IMR-90 (cell line): ENCODE measurements around the gene EFS. TPM values are rescaled to one million over a fixed set of nuclear protein-coding genes. Genes with fewer than 3 reads are reported as not detected.

Experiments
- ATAC-seq: fragments of 200-7000 bp; cut with Tn5 transposase; 2 replicates; pipeline ENCODE4 v1.9.1; 2020; ENCODE audit warnings: low read depth, mild to moderate bottlenecking, moderate library complexity
- BruUV-seq: library from RNA; stranded (reverse); fragments of 400-500 nt; replicated peaks from 2 replicates; lab custom pipeline; 2021; lab: Mats Ljungman, UMichigan
- CTCF ChIA-PET: fragments of 300-600 bp; formaldehyde crosslinking; extraction: SDS; loops from one replicate; lab custom pipeline; 2021; ENCODE audit warnings: antibody characterized with exemption; lab: Yijun Ruan, JAX
- POLR2A ChIA-PET: fragments of 300-600 bp; sonication (Branson Sonifier 250); formaldehyde crosslinking; loops from one replicate; lab custom pipeline; 2022; ENCODE audit warnings: antibody characterized with exemption; ENCODE audit not compliant: unreplicated experiment; lab: Charles Lee
- DNase-seq: peaks from one replicate; pipeline ENCODE4 v3.0.0; 2013
- H2AFZ ChIP-seq: replicated peaks from 2 replicates; pipeline ENCODE3; 2013; ENCODE audit warnings: low read length, mild to moderate bottlenecking; ENCODE audit not compliant: poor library complexity
- H2AK5ac ChIP-seq: 2 replicates; pipeline ENCODE4 v1.6.1; 2013; ENCODE audit warnings: low read depth, low read length, inconsistent platforms
- H2AK9ac ChIP-seq: replicated peaks from 2 replicates; pipeline ENCODE3; 2013; ENCODE audit warnings: mild to moderate bottlenecking, low read depth, low read length, moderate library complexity; ENCODE audit not compliant: poor library complexity
- H2BK120ac ChIP-seq: 2 replicates; pipeline ENCODE4 v1.6.1; 2013; ENCODE audit warnings: low read depth, low read length, inconsistent platforms
- H2BK15ac ChIP-seq: 3 replicates; pipeline ENCODE4 v1.6.1; 2013; ENCODE audit warnings: low read depth, low read length, inconsistent platforms
- H2BK20ac ChIP-seq: 2 replicates; pipeline ENCODE4 v1.6.1; 2013; ENCODE audit warnings: low read depth, mild to moderate bottlenecking, inconsistent platforms, low read length, moderate library complexity
- H2BK5ac ChIP-seq: 2 replicates; pipeline ENCODE4 v1.6.1; 2013; ENCODE audit warnings: mild to moderate bottlenecking, low read depth, low read length, inconsistent platforms; ENCODE audit not compliant: poor library complexity, severe bottlenecking
- H3K14ac ChIP-seq: replicated peaks from 2 replicates; pipeline ENCODE4 v1.6.1; 2013; ENCODE audit warnings: low read depth, low read length, inconsistent platforms
- H3K18ac ChIP-seq: 2 replicates; pipeline ENCODE4 v1.6.1; 2013; ENCODE audit warnings: low read depth, low read length, control low read depth
- H3K23ac ChIP-seq: 2 replicates; pipeline ENCODE4 v1.6.1; 2013; ENCODE audit warnings: low read depth, low read length, inconsistent platforms
- H3K27ac ChIP-seq: 2 replicates; pipeline ENCODE4 v1.5.1; 2013; ENCODE audit warnings: mild to moderate bottlenecking, control low read depth, low read length; ENCODE audit not compliant: insufficient read depth
- H3K27me3 ChIP-seq: 2 replicates; pipeline ENCODE4 v1.6.1; 2013; ENCODE audit warnings: low read length; ENCODE audit not compliant: control insufficient read depth, insufficient read depth
- H3K36me3 ChIP-seq: 2 replicates; pipeline ENCODE4 v1.6.1; 2013; ENCODE audit warnings: low read length, mixed read lengths; ENCODE audit not compliant: control insufficient read depth, insufficient read depth
- H3K4ac ChIP-seq: 2 replicates; pipeline ENCODE4 v1.6.1; 2013; ENCODE audit warnings: low read depth, low read length, inconsistent platforms
- H3K4me1 ChIP-seq: 2 replicates; pipeline ENCODE4 v1.6.1; 2013; ENCODE audit warnings: low read length, mixed read lengths; ENCODE audit not compliant: control insufficient read depth, insufficient read depth
- H3K4me2 ChIP-seq: 2 replicates; pipeline ENCODE4 v1.6.1; 2013; ENCODE audit warnings: low read depth, mild to moderate bottlenecking, control low read depth, low read length, moderate library complexity
- H3K4me3 ChIP-seq: 2 replicates; pipeline ENCODE4 v1.5.1; 2013; ENCODE audit warnings: low read depth, mild to moderate bottlenecking, control low read depth, low read length, moderate library complexity; ENCODE audit not compliant: insufficient read depth
- H3K56ac ChIP-seq: 2 replicates; pipeline ENCODE4 v1.6.1; 2013; ENCODE audit warnings: low read length, inconsistent platforms; ENCODE audit not compliant: insufficient read depth; ENCODE audit errors: extremely low read depth
- H3K79me1 ChIP-seq, 2 experiments: 2 replicates each; pipeline ENCODE4 v1.6.1; 2013; ENCODE audit warnings: low read length in 2 of 2, inconsistent platforms in 1 of 2, low read depth in 1 of 2
- H3K9ac ChIP-seq: 2 replicates; pipeline ENCODE4 v1.6.1; 2013; ENCODE audit warnings: low read depth, low read length, control low read depth
- H3K9me1 ChIP-seq: 2 replicates; pipeline ENCODE4 v1.6.1; 2013; ENCODE audit warnings: low read length, inconsistent platforms; ENCODE audit not compliant: insufficient read depth
- H3K9me3 ChIP-seq: 2 replicates; pipeline ENCODE4 v1.6.1; 2013; ENCODE audit warnings: low read length; ENCODE audit not compliant: control insufficient read depth, insufficient read depth
- H4K20me1 ChIP-seq: 2 replicates; pipeline ENCODE4 v1.6.1; 2013; ENCODE audit warnings: low read length, inconsistent platforms; ENCODE audit not compliant: insufficient read depth
- H4K5ac ChIP-seq: 2 replicates; pipeline ENCODE4 v1.6.1; 2013; ENCODE audit warnings: mild to moderate bottlenecking, low read depth, low read length, control low read depth
- H4K8ac ChIP-seq, 2 experiments: 2 replicates each; pipeline ENCODE4 v1.6.1; 2013; ENCODE audit warnings: low read depth in 2 of 2, low read length in 2 of 2, control low read depth in 1 of 2, inconsistent platforms in 1 of 2
- H4K91ac ChIP-seq: 2 replicates; pipeline ENCODE4 v1.6.1; 2013; ENCODE audit warnings: low read depth, low read length, inconsistent platforms; ENCODE audit not compliant: insufficient read depth
- BHLHE40 ChIP-seq: fragments of 150-350 bp; IDR thresholded peaks from 2 replicates; pipeline ENCODE4 v1.6.1; 2016; ENCODE audit warnings: mild to moderate bottlenecking, low read depth, low read length
- CEBPB ChIP-seq: IDR thresholded peaks from 2 replicates; pipeline ENCODE4 v1.6.1; 2012; ENCODE audit warnings: low read depth, low read length, improper control_type of control experiment
- CHD1 ChIP-seq: IDR thresholded peaks from 2 replicates; pipeline ENCODE4 v1.6.1; 2012; ENCODE audit warnings: low read depth, low read length, improper control_type of control experiment
- FOS ChIP-seq: fragments of 150-350 bp; IDR thresholded peaks from 2 replicates; pipeline ENCODE4 v1.6.1; 2016; ENCODE audit warnings: low read depth, low read length
- MAFK ChIP-seq: IDR thresholded peaks from 2 replicates; pipeline ENCODE4 v1.6.1; 2012; ENCODE audit warnings: low read depth, low read length, improper control_type of control experiment
- MAZ ChIP-seq: IDR thresholded peaks from 2 replicates; pipeline ENCODE4 v1.6.1; 2012; ENCODE audit warnings: low read depth, mild to moderate bottlenecking, low read length, improper control_type of control experiment, moderate library complexity, borderline replicate concordance
- MXI1 ChIP-seq: IDR thresholded peaks from 2 replicates; pipeline ENCODE4 v1.6.1; 2012; ENCODE audit warnings: low read depth, mild to moderate bottlenecking, low read length, moderate library complexity, borderline replicate concordance
- NFE2L2 ChIP-seq: fragments of 150-350 bp; IDR thresholded peaks from 2 replicates; pipeline ENCODE4 v1.6.1; 2016; ENCODE audit warnings: low read depth, mild to moderate bottlenecking, low read length
- POLR2A ChIP-seq: IDR thresholded peaks from 2 replicates; pipeline ENCODE4 v1.6.1; 2012; ENCODE audit warnings: mild to moderate bottlenecking, low read depth, low read length
- RAD21 ChIP-seq: IDR thresholded peaks from 2 replicates; pipeline ENCODE4 v1.6.1; 2012; ENCODE audit warnings: low read length, improper control_type of control experiment
- RCOR1 ChIP-seq: IDR thresholded peaks from 2 replicates; pipeline ENCODE4 v1.6.1; 2012; ENCODE audit warnings: mild to moderate bottlenecking, low read length, improper control_type of control experiment; ENCODE audit not compliant: insufficient replicate concordance
- RFX5 ChIP-seq: IDR thresholded peaks from 2 replicates; pipeline ENCODE4 v1.8.0; 2012; ENCODE audit warnings: low read depth, mild to moderate bottlenecking, low read length, moderate library complexity
- SMC3 ChIP-seq: fragments of 150-350 bp; IDR thresholded peaks from 2 replicates; pipeline ENCODE4 v1.6.1; 2016; ENCODE audit warnings: low read depth, mild to moderate bottlenecking, antibody characterized with exemption, low read length, moderate library complexity
- WGBS, 2 experiments: methylation state at CpG; one replicate each; pipeline versions ENCODE4 v1.1.5 to v1.1.7; 2013; ENCODE audit warnings: missing lambda C conversion rate in 2 of 2; ENCODE audit not compliant: insufficient read length in 1 of 2; ENCODE audit errors: extremely low coverage in 2 of 2; 5-methylcytosine and 5-hydroxymethylcytosine counted together
- dilution Hi-C: fragments of 300-500 bp; cut with HindIII; formaldehyde crosslinking; loops from one replicate; pipeline ENCODE4 v1.14.3; 2018; ENCODE audit warnings: low sequenced_read_pairs; ENCODE audit not compliant: unreplicated experiment
- in situ Hi-C: fragments of 300-500 bp; cut with MboI; formaldehyde crosslinking; loops from 3 replicates; pipeline ENCODE4 v1.14.3; 2019; ENCODE audit warnings: low sequenced_read_pairs, inconsistent platforms, mixed read lengths
- intact Hi-C: fragments of 100-400 bp; cut with micrococcal nuclease; formaldehyde crosslinking; loops from 2 replicates; pipeline ENCODE4 v1.10.0; 2022
- polyA plus RNA-seq, 3 experiments: library from polyadenylated mRNA; depleted of rRNA; stranded (reverse); fragments of >200 nt; gene quantifications; 2 replicates each; pipeline ENCODE4 v1.2.3, GENCODE V29; 2012; ENCODE audit warnings: low replicate concordance in 1 of 3
- total RNA-seq: library from RNA; depleted of rRNA; stranded (reverse); fragments of >200 nt; gene quantifications from 2 replicates; pipeline ENCODE4 v1.2.3, GENCODE V29; 2012
- TF ChIP-seq, protein P1 (sequence below): fragments of 150-350 bp; IDR thresholded peaks from 2 replicates; pipeline ENCODE4 v1.6.1; 2017; ENCODE audit warnings: mild to moderate bottlenecking, antibody characterized with exemption, low read length, low read depth
- TF ChIP-seq, protein P2 (sequence below): conservative IDR thresholded peaks from 2 replicates; pipeline ENCODE4 v1.5.1; 2012; ENCODE audit warnings: mild to moderate bottlenecking, low read depth, low read length, improper control_type of control experiment
- TF ChIP-seq, protein P3 (sequence below): fragments of 150-350 bp; IDR thresholded peaks from 2 replicates; pipeline ENCODE4 v1.6.1; 2016; ENCODE audit warnings: low read depth, mild to moderate bottlenecking, low read length, moderate library complexity, borderline replicate concordance

The EFS gene
- total and polyA plus RNA-seq, 2 of the 4 experiments (the other 2 are of a cell fraction), result 2.2 to 11.6 TPM

DNA sequence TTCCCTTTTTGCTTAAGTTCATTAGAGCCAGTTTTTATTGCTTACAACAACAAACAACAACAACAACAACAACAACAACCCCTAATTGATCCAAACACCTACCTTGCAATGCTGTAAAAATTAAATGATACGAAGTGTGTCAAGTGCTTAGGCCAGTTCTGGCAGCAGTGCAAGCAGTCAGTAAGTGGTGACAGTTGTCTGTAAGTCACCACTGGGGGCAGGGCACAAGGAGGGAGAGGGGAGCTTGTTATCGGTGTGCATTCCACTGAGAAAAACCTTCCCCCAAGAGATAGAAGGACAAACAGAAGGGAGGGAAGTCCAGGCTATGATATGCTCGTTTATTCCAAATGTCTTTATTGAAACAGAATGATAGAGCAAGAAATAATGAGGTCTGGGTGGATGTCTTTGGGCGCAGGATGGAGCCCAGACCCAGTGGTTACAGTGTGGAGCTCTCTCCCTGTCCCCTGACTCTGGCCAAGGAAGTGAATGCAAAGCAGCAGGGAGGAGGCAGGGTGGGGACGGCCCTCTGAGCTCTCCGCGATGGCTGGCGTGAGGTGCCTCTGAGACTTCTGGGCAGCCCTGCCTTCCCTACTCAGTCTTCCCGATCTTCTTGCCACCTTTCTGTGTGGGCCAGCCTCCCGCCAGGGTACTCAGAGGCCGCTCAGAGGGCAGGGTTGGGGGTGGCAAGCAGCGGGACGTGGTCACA is 18.8 kb downstream of the EFS start:
- H3K27me3 ChIP-seq, result peaks cover 2% of the 10 kb centered on the region; the same call in 1 of the 2 replicates
- no peak overlapping the region for H2BK15ac ChIP-seq
- H4K20me1 ChIP-seq, result no peaks in the 10 kb centered on the region
- H3K36me3 ChIP-seq, result peaks cover 10% of the 10 kb centered on the region
- no peaks in the 10 kb centered on the region; a peak in 1 of 4 replicates for H3K79me1 ChIP-seq
- H4K5ac ChIP-seq, result no peak overlapping the region
- no peaks in the 10 kb centered on the region for H3K9me3 ChIP-seq
- H2AFZ ChIP-seq, result no peak overlapping the region
- no peak overlapping the region for H3K9ac ChIP-seq
- H3K4me3 ChIP-seq, result no peak overlapping the region
- H3K23ac ChIP-seq, result no peak overlapping the region
- no peak for ATAC-seq
- TF ChIP-seq POLR2A (no peak), FOS (no peak), MAFK (no peak), RAD21 (no peak), CHD1 (no peak), MXI1 (no peak), RCOR1 (no peak), CEBPB (no peak), SMC3 (no peak), RFX5 (no peak), NFE2L2 (no peak), MAZ (no peak), BHLHE40 (no peak)
- TF ChIP-seq, protein P1, sequence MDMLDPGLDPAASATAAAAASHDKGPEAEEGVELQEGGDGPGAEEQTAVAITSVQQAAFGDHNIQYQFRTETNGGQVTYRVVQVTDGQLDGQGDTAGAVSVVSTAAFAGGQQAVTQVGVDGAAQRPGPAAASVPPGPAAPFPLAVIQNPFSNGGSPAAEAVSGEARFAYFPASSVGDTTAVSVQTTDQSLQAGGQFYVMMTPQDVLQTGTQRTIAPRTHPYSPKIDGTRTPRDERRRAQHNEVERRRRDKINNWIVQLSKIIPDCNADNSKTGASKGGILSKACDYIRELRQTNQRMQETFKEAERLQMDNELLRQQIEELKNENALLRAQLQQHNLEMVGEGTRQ, result no peak
- TF ChIP-seq, protein P2, sequence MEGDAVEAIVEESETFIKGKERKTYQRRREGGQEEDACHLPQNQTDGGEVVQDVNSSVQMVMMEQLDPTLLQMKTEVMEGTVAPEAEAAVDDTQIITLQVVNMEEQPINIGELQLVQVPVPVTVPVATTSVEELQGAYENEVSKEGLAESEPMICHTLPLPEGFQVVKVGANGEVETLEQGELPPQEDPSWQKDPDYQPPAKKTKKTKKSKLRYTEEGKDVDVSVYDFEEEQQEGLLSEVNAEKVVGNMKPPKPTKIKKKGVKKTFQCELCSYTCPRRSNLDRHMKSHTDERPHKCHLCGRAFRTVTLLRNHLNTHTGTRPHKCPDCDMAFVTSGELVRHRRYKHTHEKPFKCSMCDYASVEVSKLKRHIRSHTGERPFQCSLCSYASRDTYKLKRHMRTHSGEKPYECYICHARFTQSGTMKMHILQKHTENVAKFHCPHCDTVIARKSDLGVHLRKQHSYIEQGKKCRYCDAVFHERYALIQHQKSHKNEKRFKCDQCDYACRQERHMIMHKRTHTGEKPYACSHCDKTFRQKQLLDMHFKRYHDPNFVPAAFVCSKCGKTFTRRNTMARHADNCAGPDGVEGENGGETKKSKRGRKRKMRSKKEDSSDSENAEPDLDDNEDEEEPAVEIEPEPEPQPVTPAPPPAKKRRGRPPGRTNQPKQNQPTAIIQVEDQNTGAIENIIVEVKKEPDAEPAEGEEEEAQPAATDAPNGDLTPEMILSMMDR, result no peak
- TF ChIP-seq, protein P3, sequence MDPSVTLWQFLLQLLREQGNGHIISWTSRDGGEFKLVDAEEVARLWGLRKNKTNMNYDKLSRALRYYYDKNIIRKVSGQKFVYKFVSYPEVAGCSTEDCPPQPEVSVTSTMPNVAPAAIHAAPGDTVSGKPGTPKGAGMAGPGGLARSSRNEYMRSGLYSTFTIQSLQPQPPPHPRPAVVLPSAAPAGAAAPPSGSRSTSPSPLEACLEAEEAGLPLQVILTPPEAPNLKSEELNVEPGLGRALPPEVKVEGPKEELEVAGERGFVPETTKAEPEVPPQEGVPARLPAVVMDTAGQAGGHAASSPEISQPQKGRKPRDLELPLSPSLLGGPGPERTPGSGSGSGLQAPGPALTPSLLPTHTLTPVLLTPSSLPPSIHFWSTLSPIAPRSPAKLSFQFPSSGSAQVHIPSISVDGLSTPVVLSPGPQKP, result no peak
- H3K4ac ChIP-seq, result no peak overlapping the region
- ChIA-PET CTCF (interaction anchor here (1.0 kb wide), 1 partner anchor 24 kb away, joined by 4 read pairs; the partner anchor contains the start of gene PABPN1), POLR2A (no interaction called here)
- BruUV-seq, result no TSS peak
- H3K14ac ChIP-seq, result no peak overlapping the region
- intact Hi-C loops (no loop called here), dilution Hi-C loops (no loop called here), in situ Hi-C loops (no loop called here)
- H3K18ac ChIP-seq, result no peak overlapping the region
- H2AK9ac ChIP-seq, result no peak overlapping the region
- H4K91ac ChIP-seq, result no peak overlapping the region
- H3K4me1 ChIP-seq, result no peaks in the 10 kb centered on the region
- no peak overlapping the region for H2BK120ac ChIP-seq
- no peak overlapping the region for H3K27ac ChIP-seq
- DNase-seq, result no peak
- no peak overlapping the region for H2AK5ac ChIP-seq
- H3K4me2 ChIP-seq, result no peak overlapping the region
- H3K9me1 ChIP-seq, result no peaks in the 10 kb centered on the region
- no peak overlapping the region for H2BK5ac ChIP-seq
- WGBS, 2 experiments, result 70% methylated on average over 3 of the region's 13 CpGs; no CpG with 5 or more reads in 1 of the 2 experiments
- H4K8ac ChIP-seq, result no peak overlapping the region
- no peak overlapping the region for H3K56ac ChIP-seq
- no peak overlapping the region for H2BK20ac ChIP-seq
